Hepatocyte (in vitro differentiated cells): Measurements from ENCODE around the gene BNIP2.

Experiments used
- CTCF ChIP-seq: fragments of 200-600 bp; sonication (generic); IDR thresholded peaks from 2 replicates; pipeline ENCODE4 v1.5.1; 2016; ENCODE audit warnings: antibody characterized with exemption, mild to moderate bottlenecking; ENCODE audit not compliant: poor library complexity
- EZH2 ChIP-seq: fragments of 200-600 bp; sonication (generic); IDR thresholded peaks from 2 replicates; pipeline ENCODE4 v1.6.1; 2016; ENCODE audit warnings: antibody characterized with exemption, mild to moderate bottlenecking, borderline replicate concordance
- EZH2phosphoT487 ChIP-seq: fragments of 200-600 bp; sonication (generic); IDR thresholded peaks from one replicate; pipeline ENCODE4 v1.6.1; 2018; ENCODE audit warnings: antibody characterized with exemption, mild to moderate bottlenecking, low read depth, moderate library complexity; ENCODE audit not compliant: unreplicated experiment, severe bottlenecking

DNA sequence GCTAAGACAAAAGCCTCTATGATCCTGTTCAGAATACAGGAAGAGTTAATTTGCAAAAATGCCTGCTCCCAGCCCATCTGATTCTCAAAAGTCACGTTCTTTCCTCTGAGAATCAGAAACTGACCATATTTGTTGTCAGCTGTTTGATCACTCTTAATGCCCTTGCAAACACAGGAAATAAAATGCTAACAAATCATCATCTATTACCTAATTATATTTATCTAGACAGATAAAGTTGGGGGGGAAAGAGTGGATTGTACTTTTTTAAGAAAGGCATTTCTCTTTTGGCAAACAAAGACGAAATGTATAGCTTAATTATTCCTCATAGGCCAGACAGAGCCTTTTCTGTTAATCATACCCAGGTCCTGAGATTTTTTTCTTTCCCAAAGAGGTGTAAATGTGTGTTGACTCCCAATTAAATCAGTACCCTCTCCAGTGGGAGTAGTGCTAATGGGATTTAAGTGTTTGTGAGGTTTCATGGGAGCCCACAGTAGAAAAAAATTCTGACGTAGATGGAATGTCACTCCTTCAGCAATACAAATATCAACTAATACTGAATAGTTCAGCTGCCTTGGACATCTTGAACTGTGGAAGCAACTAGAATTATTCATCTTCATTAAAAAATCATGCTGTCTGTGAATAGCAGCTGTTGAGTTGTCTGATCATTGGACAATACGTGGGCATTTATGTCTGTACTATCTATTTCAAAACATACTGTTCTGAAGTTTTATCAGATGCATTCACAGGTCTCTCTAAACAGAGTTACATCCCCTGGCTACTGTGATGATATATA, 22.5 kb upstream of the BNIP2 start:
- no peak for TF ChIP-seq CTCF
- no peak for TF ChIP-seq EZH2
- no peak for TF ChIP-seq EZH2phosphoT487
